ENCODE results near the gene KLHL42.
"Not testable (repeated sequence)": the region's sequence is repeated elsewhere in the genome, so short reads cannot be mapped to it uniquely, and the experiment has no call there.

The KLHL42 gene

GRCh38 chr12:27779920-27780611 is at the start of gene KLHL42, which contains the start of gene MANSC4:
TSS of gene KLHL42 (plus strand) at chr12:27780233. CDS start at chr12:27780331, 98 bp downstream.
TSS of gene MANSC4 (minus strand) at chr12:27780236. CDS start at chr12:27771276, 8,960 bp downstream.
- ChIA-PET CTCF (interaction anchor here (0.8 to 2.2 kb wide), 7 partner anchors 11 to 159 kb away, joined by 3 to 6 read pairs (median 3); no protein-coding TSS in a partner anchor), POLR2A (no interaction called here)
- DNase-seq (ENCODE audit: extremely low spot score) = peak; percentile 85
- TF ChIP-seq CTCF (IDR thresholded peaks at IDR 0.05; ENCODE audit: control extremely low read depth, extremely low read depth, low read depth, missing control alignments) = no peak

- POLR2A ChIA-PET = no interaction called here
- TF ChIP-seq CTCF (IDR thresholded peaks at IDR 0.05; ENCODE audit: control extremely low read depth, extremely low read depth, low read depth, missing control alignments) = peak; percentile 7
- no peak for DNase-seq (ENCODE audit: extremely low spot score)
- CTCF ChIA-PET = interaction anchor here (0.6 to 7.4 kb wide), 15 partner anchors 9 to 1266 kb away, joined by 3 to 175 read pairs (median 6); partner anchors contain the start of gene REP15
Measured at GRCh38 chr12:27732281-27732680, 47.8 kb upstream of the KLHL42 start.

GRCh38 chr12:27733052-27733656 is 46.9 kb upstream of the KLHL42 start:
- peak; percentile 39 for DNase-seq (ENCODE audit: extremely low spot score)
- TF ChIP-seq CTCF (IDR thresholded peaks at IDR 0.05; ENCODE audit: control extremely low read depth, extremely low read depth, low read depth, missing control alignments) = peak; percentile 83
- POLR2A ChIA-PET = no interaction called here
- CTCF ChIA-PET = interaction anchor here (0.6 to 7.4 kb wide), 22 partner anchors 9 to 1265 kb away, joined by 3 to 175 read pairs (median 4); partner anchors contain the start of gene REP15

- no peak for TF ChIP-seq CTCF (IDR thresholded peaks at IDR 0.05; ENCODE audit: control extremely low read depth, extremely low read depth, low read depth, missing control alignments)
- ChIA-PET CTCF (interaction anchor here (0.7 to 7.4 kb wide), 21 partner anchors 9 to 1264 kb away, joined by 3 to 175 read pairs (median 4); partner anchors contain the start of gene REP15), POLR2A (no interaction called here)
Measured at GRCh38 chr12:27733791-27734190, 46.2 kb upstream of the KLHL42 start.

GRCh38 chr12:27734321-27734720 is 45.7 kb upstream of the KLHL42 start:
- POLR2A ChIA-PET; DNase-seq (ENCODE audit: extremely low spot score): not testable (repeated sequence)
- CTCF ChIA-PET = interaction anchor here (0.7 to 7.4 kb wide), 11 partner anchors 9 to 1158 kb away, joined by 3 to 175 read pairs (median 4); no protein-coding TSS in a partner anchor

More at GRCh38 chr12:27733791-27734190, 46.2 kb upstream of the KLHL42 start:
- no peak for DNase-seq (ENCODE audit: extremely low spot score)

- no peak for TF ChIP-seq CTCF (IDR thresholded peaks at IDR 0.05; ENCODE audit: control extremely low read depth, extremely low read depth, low read depth, missing control alignments)
- DNase-seq (ENCODE audit: extremely low spot score) = no peak
- CTCF ChIA-PET = interaction anchor here (2.0 kb wide), 1 partner anchor 197 kb away, joined by 7 read pairs; no protein-coding TSS in a partner anchor
- POLR2A ChIA-PET = no interaction called here
Measured at GRCh38 chr12:27743601-27744000, 36.4 kb upstream of the KLHL42 start.

GRCh38 chr12:27745734-27746133 is 34.3 kb upstream of the KLHL42 start:
- CTCF ChIA-PET = interaction anchor here (1.3 to 2.4 kb wide), 4 partner anchors 9 to 195 kb away, joined by 3 to 7 read pairs (median 4); no protein-coding TSS in a partner anchor
- DNase-seq (ENCODE audit: extremely low spot score); POLR2A ChIA-PET: not testable (repeated sequence)
